Subcutaneous adipose tissue (tissue), 4 donors: ENCODE results near the gene POLRMT. TPM values are rescaled to one million over a fixed set of nuclear protein-coding genes. Genes with fewer than 3 reads are reported as not detected.

Experiments
- total RNA-seq, 4 donors: library from RNA; depleted of rRNA; stranded (reverse); fragments of >200 nt; gene quantifications; one replicate each; pipeline ENCODE4 v1.1.0, GENCODE V29; 2016
- TF ChIP-seq, protein P1 (sequence below): fragments of 450-650 bp; IDR thresholded peaks from one replicate; pipeline ENCODE4 v1.5.1; 2016; ENCODE audit warnings: low read depth, mild to moderate bottlenecking, control low read depth, antibody characterized with exemption, moderate library complexity

The POLRMT gene
- total RNA-seq, 4 donors from 2014 or later = 11.9 to 41.4 (median 14.7) TPM

DNA sequence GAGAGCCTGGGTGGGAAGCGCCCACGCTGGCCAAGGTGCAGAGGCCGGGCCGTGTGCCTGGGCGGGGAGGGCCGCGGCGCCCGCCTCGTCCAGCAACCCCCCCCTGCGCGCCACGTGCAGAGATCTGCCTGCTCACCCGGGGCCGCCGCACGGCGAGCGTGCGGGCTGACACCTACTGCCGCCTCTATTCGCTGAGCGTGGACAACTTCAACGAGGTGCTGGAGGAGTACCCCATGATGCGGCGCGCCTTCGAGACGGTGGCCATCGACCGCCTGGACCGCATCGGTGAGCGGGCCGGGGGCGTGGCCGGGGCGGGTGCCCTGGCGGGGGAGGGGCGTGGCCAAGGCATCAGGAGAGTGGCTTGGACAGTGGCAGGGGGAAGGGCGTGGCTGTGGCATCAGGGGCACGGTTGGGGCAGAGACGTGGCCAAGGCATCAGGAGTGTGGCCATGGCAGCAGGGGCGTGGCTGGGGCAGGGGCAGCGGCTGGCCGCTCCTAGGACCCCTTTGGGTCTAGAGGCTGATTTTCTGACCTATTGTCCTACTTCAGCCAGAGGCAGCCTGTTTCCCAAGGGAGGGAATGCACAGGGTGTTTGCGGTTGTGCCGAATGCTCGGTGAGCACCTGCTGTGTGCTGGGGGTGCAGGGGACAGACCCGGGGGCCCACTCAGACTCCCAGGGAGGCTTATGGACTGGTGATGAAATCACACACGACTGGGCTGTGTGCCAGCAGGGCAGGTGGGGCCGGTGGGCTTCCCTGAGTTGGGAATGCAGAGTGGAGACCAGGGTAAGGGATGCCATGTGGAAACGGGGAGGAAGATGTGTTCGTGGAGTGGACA, 19.4 kb downstream of the POLRMT start:
- TF ChIP-seq, protein P1, sequence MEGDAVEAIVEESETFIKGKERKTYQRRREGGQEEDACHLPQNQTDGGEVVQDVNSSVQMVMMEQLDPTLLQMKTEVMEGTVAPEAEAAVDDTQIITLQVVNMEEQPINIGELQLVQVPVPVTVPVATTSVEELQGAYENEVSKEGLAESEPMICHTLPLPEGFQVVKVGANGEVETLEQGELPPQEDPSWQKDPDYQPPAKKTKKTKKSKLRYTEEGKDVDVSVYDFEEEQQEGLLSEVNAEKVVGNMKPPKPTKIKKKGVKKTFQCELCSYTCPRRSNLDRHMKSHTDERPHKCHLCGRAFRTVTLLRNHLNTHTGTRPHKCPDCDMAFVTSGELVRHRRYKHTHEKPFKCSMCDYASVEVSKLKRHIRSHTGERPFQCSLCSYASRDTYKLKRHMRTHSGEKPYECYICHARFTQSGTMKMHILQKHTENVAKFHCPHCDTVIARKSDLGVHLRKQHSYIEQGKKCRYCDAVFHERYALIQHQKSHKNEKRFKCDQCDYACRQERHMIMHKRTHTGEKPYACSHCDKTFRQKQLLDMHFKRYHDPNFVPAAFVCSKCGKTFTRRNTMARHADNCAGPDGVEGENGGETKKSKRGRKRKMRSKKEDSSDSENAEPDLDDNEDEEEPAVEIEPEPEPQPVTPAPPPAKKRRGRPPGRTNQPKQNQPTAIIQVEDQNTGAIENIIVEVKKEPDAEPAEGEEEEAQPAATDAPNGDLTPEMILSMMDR = no peak

DNA sequence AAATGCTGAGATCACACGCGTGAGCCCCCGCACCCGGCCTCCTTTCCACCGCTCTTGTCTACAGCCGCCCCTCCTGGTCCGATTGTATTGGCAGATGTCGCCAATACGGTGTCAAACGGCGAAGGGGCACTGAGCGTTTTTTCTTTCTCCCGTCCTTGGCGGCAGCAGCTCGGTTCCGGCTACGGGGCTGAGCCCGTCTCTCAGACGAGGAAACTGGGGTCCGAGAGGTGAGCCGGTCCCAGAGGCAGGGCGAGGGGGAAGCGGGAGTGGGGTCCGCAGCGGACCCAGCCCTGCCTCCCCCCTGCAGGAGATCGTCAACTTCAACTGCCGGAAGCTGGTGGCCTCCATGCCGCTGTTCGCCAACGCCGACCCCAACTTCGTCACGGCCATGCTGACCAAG, 20.4 kb downstream of the POLRMT start:
- TF ChIP-seq, protein P1 = no peak

DNA sequence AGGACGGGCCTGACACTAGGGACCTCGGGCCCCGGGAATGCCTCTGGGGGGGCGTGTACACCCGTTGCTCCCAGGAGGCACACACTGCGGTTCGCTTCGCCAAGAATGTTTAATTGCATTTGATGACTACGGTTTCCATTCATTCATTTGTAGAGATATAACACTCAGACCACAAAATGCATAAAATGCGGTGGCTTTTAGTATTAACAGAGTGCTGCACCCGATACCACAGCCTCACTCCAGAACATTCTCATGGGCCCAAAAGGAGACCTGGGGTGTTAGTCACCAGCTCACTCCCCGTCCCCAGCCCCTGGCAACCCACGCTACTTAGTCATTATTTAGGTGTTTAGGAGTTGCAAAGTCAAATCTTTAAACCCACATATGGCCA, 21.9 kb downstream of the POLRMT start:
- TF ChIP-seq, protein P1 = no peak

DNA sequence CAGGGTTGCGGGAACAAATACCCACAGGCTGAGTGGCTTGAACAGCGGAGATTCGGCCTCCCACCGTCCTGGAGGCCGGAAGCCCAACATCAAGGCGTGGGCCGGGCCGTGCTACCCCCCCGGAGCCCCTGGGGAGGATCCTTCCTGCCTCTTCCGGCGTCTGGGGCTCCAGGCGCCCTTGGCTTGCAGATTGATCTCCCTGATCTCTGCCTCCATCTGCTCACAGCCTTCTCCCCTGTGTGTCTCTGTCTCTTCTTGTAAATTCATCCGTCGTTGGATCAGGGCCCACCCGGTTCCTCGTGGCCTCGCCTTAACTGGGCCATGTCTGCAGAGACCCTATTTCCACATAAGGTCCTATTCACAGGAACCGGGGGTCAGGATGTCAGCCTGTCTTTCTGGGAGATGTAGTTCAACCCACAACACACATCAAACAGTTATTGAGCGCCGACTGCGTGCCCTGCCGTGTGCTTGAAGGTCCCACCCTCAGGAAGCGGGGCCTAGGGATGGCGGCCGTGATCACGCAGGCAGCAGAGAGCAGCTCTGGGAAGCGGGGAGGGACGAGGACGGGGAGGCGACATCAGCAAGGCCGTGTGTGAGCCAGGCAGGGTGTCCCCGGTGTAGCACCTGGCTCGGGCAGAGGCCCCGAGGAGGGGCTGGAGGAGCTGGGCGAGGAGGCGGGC, 22.4 kb downstream of the POLRMT start:
- TF ChIP-seq, protein P1 = no peak

DNA sequence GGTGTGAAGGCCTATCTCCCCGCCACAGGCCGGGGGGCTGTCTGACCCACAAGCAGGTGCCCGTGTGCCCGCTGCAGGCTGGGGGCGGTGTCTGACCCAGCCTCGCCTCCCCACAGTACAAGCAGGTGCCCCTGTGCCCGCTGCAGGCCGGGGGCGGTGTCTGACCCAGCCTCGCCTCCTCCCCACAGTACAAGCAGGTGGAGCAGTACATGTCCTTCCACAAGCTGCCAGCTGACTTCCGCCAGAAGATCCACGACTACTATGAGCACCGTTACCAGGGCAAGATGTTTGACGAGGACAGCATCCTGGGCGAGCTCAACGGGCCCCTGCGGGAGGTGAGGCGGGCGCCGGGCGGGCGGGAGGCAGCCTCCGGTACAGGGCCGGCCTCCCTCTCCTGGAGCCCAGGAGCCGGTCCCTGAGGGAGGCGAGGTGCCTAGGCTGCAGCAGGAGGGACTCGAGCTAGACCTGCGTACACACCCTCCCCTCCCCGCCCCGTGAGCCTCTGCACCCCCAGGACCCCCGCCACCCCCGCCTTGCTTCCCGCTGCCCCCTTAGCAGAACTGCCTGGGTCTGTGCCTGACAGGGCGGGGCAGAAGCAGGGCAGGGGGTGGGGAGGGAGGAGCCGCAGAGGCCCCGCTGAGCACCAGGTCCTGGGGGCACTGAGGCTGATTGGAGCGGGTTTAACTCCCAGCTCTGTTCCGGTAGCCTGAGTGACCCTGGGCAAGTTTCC, 23.1 kb downstream of the POLRMT start:
- TF ChIP-seq, protein P1 = no peak

DNA sequence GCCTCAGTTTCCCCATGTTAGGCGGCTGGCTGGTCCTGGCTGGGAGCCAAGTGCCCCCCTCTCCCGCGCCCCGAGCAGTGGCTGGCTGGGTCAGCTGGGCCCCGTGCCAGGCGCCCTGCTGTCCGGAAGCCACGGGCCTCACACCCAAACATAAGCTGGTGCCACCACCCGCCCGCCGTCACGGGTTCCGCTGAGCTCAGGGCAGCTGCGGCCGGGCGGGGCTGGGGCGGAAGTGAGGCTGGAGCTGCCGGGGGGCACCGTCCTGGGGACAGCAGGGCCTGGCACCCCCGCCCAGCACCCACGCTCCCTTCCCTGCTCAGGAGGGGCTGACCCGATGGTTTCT, 24.4 kb downstream of the POLRMT start:
- TF ChIP-seq, protein P1 = no peak
